H1 (cell line): Measurements from ENCODE around the gene TOMM22. TPM values are rescaled to one million over a fixed set of nuclear protein-coding genes. Genes with fewer than 3 reads are reported as not detected.

Source experiments
- BACH1 ChIP-seq: IDR thresholded peaks from 2 replicates; pipeline ENCODE4 v1.6.1; 2012; ENCODE audit warnings: low read length, improper control_type of control experiment
- CHD1 ChIP-seq: IDR thresholded peaks from 2 replicates; pipeline ENCODE4 v1.6.1; 2012; ENCODE audit warnings: low read depth, low read length, improper control_type of control experiment
- CHD7 ChIP-seq: fragments of 300-600 bp; sonication (generic); IDR thresholded peaks from 2 replicates; pipeline ENCODE4 v1.7.1; 2012; ENCODE audit warnings: low read length, moderate library complexity, mild to moderate bottlenecking, inconsistent platforms; ENCODE audit not compliant: insufficient replicate concordance
- E2F6 ChIP-seq: IDR thresholded peaks from 2 replicates; pipeline ENCODE4 v1.6.1; 2012; ENCODE audit warnings: inconsistent platforms
- GTF2F1 ChIP-seq: IDR thresholded peaks from 2 replicates; pipeline ENCODE4 v1.6.1; 2012; ENCODE audit warnings: low read depth, low read length, improper control_type of control experiment, borderline replicate concordance
- HDAC6 ChIP-seq: IDR thresholded peaks from one replicate; pipeline ENCODE4 v1.7.1; 2012; ENCODE audit warnings: low read depth, mild to moderate bottlenecking, inconsistent platforms, low read length, moderate library complexity
- KDM4A ChIP-seq: IDR thresholded peaks from one replicate; pipeline ENCODE4 v1.7.1; 2012; ENCODE audit warnings: low read depth, mild to moderate bottlenecking, moderate library complexity, low read length, inconsistent platforms; ENCODE audit not compliant: severe bottlenecking
- SP2 ChIP-seq: IDR thresholded peaks from 2 replicates; pipeline ENCODE4 v1.6.1; 2012; ENCODE audit warnings: mild to moderate bottlenecking, low read length, inconsistent platforms
- polyA plus RNA-seq, 7 experiments: library from polyadenylated mRNA; depleted of rRNA in 3 of 7; stranded (reverse) in 5 of 7; unstranded in 2 of 7; fragments of >200 nt in 5 of 7; fragments of 200-250 nt in 2 of 7; gene quantifications; 1 replicate in 5 of 7; 2 replicates in 1 of 7; 4 replicates in 1 of 7; pipeline versions ENCODE4 v1.2.1 to v1.2.3, GENCODE V29; 2011 to 2013; ENCODE audit warnings: missing spikeins in 2 of 7, mixed read lengths in 2 of 7
- total RNA-seq: library from RNA; stranded (reverse); fragmentation: NEBNext Ultra II Directional; extraction: Animal tissue kit (Norgen Biotek cat#: 25700); gene quantifications from 2 replicates; pipeline ENCODE4 v1.2.1, GENCODE V29; 2021
- TF ChIP-seq, protein P1 (sequence below): IDR thresholded peaks from 2 replicates; pipeline ENCODE4 v1.6.1; 2012; ENCODE audit warnings: inconsistent platforms

Gene TOMM22
- total and polyA plus RNA-seq, 2 of the 8 experiments (the other 6 are each of a cell fraction or from before 2014, with no cell fraction given) = 84.0 to 125 TPM

GRCh38 chr22:38700789-38701628 lies 19.3 kb downstream of the TOMM22 start, which contains the start of gene JOSD1 (continued):
- TF ChIP-seq GTF2F1 (no peak), CHD1 (no peak; the same call in 1 of the 2 replicates), HDAC6 (no peak), CHD7 (no peak), SP2 (no peak), E2F6 (peak; percentile 47; the same call in 1 of the 2 replicates), BACH1 (no peak), KDM4A (peak; percentile 81)
- TF ChIP-seq, protein P1, sequence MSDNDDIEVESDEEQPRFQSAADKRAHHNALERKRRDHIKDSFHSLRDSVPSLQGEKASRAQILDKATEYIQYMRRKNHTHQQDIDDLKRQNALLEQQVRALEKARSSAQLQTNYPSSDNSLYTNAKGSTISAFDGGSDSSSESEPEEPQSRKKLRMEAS = no peak; the same call in 1 of the 2 replicates
